ENCODE results near the gene PLCG2.
"Not testable (repeated sequence)": the region's sequence is repeated elsewhere in the genome, so short reads cannot be mapped to it uniquely, and the experiment has no call there.

Gene PLCG2

DNA sequence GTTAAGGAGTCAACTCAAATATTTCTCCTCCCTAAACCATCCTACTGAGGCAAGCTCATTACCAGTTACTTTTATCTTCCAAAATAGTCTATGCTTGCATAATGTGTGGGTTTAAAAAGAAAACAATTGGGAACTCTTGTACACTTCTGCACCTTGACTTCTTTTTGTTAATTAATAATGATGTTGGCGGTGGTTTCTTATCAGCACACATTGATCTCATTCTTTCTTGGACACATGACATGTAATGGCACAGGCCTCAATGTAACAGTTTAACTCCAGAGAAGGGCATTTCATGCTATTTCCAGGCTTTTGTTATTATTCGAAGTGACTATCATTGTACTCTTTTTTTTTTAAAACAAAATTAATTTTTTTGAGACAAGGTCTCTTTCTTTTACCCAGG is 7.8 kb downstream of the PLCG2 start:
- no peak for DNase-seq (ENCODE audit: low read depth in 2 of 3, low spot score in 2 of 3)

DNA sequence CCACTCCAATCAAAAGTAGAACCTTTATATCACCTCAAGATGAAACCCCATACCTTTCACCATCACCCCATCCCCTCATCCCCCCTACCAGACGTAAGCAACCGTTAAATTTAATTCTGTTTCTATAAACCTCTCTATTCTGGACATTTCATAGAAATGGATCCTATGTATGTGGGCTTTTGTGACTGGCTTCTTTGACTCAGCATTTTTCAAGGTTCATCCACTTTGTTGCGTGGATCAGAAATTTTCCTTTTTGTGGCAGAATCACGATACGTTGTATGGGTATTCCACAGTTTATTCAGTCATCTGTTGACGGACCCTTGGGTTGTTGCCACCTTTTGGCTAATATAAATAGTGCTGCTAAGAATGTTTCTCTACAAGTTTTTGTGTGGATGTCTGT is 8.6 kb downstream of the PLCG2 start:
- DNase-seq (ENCODE audit: low read depth in 2 of 3, low spot score in 2 of 3), result no peak

- no peak for DNase-seq (ENCODE audit: low read depth in 2 of 3, low spot score in 2 of 3)
These were observed 11.2 kb downstream of the PLCG2 start for GRCh38 chr16:81790277-81790676.

DNA sequence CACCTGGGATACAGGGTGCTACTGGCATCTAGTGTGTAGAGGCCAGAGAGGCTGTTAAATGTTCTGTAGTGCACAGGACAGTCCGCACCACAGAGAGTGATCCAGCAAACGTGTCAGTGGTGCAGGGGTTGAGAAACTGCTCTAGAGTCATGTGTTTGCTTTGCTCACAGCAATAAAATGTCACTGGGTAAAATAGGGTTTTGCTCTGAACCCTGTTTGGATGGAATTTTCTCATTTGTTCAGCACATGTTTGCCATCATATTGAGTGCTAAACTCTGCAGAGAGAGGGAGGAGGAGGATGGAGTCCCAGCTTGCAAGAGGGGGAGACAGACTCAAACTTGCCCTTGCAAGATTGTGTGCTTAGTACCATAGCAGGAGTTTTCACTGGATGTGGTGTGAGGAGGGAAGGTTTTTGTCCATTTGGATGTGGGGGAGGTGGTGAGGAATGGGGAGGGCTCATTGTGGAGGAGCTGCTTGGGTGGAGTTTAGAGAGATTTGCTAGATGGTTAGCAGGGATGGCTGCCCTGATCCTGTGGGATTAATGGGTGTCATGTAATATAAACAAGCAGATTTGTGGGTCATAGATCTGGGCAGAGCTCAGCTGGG is 11.8 kb downstream of the PLCG2 start:
- no peak for DNase-seq (ENCODE audit: low read depth in 2 of 3, low spot score in 2 of 3)

- no peak for DNase-seq (ENCODE audit: low read depth in 2 of 3, low spot score in 2 of 3)
These were observed 13.7 kb downstream of the PLCG2 start for GRCh38 chr16:81792828-81793227.

DNA sequence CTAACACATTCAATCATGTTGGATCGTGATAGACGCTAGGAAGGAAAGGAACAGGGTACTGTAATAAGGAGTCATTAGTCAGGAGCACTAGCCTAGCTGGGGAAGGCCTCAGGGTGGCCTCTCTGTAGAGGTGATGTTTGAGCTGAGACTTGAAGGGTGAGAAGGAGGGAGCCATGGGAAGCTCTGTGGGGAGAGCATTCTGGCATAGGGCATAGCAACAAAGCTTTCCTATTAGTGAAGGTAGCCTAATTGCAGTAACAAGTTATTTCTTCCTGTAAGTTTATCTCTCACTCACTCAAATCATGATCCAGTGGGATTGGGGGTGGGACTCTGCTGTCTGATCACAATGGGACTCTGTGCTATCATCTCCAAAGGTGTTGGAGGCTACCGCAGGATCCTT is 16.1 kb downstream of the PLCG2 start:
- DNase-seq (ENCODE audit: low read depth in 2 of 3, low spot score in 2 of 3), result no peak

DNA sequence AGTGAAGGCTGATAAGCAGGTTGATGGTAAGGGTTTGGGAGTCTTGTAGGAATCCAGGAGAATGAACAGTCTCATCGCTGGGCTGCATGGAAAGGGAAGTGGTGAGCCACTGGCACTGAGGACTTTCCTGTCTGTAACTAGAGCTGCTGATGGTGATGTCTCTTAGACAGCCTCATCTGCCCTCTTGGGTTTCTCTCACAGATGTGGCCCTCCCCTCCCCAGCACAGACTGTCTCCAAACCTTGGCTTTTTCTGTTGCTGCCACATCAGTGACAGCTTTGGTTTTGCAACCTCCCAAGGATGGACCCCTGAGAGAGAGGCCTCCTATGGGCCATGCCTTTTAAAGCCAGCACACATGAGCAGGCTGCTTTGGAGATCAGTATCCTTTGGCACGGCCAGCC is 16.9 kb downstream of the PLCG2 start:
- DNase-seq (ENCODE audit: low read depth in 2 of 3, low spot score in 2 of 3), result no peak

GRCh38 chr16:81796583-81797346 is 17.7 kb downstream of the PLCG2 start:
- DNase-seq (ENCODE audit: low read depth in 2 of 3, low spot score in 2 of 3), result no peak

- DNase-seq (ENCODE audit: low read depth in 2 of 3, low spot score in 2 of 3), result no peak
These were observed 18.4 kb downstream of the PLCG2 start for GRCh38 chr16:81797443-81797842.

DNA sequence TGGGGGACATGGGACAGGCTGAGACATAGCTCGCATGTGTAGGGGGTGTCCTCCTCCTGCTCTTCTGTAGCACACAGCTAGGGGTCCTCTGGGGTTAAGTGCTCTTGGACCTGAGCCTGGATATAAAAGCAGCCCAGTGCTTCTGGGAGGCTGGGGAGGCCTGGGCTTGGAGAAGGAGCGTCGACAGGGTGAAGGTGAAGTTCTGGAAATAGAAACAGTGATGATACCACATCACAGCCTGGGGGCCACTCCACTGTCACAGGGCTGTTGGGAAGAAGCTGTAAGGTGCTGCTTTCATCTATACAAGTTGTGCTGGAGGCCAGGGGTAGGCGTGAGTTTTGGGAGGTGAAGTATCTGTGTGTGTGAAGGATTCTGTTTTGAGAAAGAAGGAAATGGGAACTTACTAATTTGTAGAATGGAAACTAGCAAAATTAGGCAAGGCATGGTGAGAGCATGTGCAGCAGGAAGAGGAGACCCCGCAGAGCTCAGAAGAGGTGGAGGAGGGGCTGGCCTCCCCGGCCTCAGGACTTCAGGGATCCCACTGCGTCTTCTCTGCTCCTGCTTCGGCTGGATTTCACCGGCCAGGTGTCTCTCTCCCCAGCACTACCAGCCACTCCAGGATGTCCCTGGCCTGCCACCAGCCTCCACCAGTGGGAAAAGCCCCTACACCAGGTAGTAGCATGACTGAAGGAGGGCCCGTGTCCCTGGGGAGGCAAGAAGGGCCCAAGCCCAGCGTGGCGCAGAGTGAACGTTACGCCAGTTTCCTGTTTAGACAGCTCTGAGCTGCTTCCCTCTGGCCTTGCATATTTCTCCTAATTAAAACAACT is 19.4 kb downstream of the PLCG2 start:
- no peak for DNase-seq (ENCODE audit: low read depth in 2 of 3, low spot score in 2 of 3)

DNA sequence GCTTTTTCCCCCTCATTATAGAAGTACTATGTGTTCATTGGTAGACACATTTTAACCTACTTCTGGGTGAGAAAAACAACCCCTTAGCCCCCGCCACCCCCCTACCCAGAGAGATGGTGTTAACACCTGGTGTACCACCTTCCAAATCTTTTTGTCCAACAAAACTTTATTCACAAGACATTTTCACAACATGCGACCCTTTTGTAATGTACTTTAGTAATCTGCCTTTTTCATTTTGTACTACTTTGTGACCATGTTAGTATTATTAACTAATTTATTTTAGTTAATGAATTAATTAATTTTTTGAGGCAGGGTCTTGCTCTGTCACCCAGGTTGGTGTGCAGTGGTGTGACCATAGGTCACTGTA is 20.0 kb downstream of the PLCG2 start:
- DNase-seq (ENCODE audit: low read depth in 2 of 3, low spot score in 2 of 3), result no peak

DNA sequence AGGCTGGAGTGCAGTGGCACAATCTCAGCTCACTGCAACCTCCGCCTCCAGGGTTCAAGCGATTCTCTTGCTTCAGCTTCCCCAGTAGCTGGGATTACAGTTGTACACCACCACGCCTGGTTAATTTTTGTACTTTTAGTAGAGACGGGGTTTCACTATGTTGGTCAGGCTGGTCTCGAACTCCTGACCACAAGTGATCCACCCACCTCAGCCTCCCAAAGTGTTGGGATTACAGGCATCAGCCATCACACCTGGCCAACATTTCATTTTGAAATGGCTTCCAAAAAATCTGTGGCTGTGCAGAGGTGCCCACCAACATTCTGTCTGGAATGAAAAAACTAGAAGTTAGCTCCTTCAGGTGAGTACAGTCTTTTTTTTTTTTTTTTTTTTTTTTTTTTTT is 22.6 kb downstream of the PLCG2 start:
- not testable (repeated sequence) for DNase-seq (ENCODE audit: low read depth in 2 of 3, low spot score in 2 of 3)

- DNase-seq (ENCODE audit: low read depth in 2 of 3, low spot score in 2 of 3), result no peak
These were observed 24.2 kb downstream of the PLCG2 start for GRCh38 chr16:81803332-81803731.

DNA sequence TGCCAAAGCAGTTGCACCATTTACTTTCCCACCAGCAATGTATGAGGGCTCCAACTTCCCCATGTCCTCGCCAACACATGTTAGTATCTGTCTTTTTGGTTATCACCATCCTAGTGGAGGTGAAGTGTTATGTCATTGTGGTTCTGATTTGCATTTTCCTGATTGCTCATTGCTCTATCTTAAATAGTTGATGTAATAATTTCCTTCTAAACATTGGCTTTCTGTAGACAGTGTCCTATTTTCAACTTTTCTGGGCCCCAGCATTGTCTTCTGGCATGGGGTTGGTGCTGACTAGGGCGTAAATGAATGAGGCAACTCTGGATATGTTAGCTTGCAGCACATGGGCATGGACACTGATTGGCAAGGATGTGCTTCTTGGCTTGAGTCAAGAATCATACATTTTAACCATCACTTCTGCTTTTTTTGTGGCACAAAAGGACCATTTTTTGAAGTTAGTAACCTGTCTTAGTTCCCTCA is 25.1 kb downstream of the PLCG2 start:
- no peak for DNase-seq (ENCODE audit: low read depth in 2 of 3, low spot score in 2 of 3)

DNA sequence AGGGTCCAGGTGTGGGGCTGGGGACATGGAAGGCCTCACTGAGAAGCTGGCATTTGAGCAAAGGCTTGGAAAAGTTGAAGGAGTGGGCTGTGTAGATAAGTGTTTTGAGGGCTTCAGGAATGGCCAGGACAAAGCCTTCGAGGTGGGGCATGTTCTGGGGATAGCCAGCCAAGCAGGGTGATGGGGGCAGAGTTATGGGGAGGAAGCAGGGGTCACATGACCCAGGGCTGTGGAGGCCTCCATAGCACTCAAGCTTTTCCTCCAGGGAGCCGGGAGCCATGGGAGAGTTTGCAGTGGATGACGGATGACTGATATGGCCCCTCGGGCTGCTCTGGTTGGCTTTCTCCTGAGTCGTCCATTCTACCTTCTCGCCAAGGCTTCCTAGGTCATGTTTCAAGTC is 27.6 kb downstream of the PLCG2 start:
- no peak for DNase-seq (ENCODE audit: low read depth in 2 of 3, low spot score in 2 of 3)

DNA sequence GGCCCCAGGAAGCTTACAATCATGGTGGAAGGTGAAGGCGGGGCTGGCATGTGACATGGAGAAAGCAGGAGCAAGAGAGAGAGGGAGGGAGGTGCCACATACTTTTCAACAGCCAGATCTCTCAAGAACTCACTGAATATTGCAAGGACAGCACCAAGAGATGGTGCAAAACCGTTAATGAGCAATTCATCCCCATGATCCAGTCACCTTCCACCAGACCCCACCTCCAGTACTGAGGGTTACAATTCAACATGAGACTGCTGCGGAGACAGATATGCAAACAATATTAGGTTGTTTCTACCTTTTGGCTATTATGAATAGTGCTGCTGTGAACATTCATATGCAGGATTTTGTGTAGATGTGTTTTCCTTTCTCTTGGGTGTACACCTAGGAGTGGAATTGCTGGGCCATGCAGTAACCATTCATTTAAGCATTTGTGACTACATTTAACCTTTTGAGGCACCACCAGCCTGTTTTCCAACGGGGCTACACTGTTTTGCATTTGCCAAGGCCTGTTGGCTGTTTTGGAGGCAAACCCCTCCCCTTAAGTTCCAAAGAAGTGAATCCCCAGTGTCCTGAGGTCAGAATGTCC is 28.8 kb downstream of the PLCG2 start:
- DNase-seq (ENCODE audit: low read depth in 2 of 3, low spot score in 2 of 3), result no peak

- DNase-seq (ENCODE audit: low read depth in 2 of 3, low spot score in 2 of 3), result no peak
These were observed 29.9 kb downstream of the PLCG2 start for GRCh38 chr16:81808933-81809480.

GRCh38 chr16:81809567-81809966 is 30.5 kb downstream of the PLCG2 start:
- DNase-seq (ENCODE audit: low read depth in 2 of 3, low spot score in 2 of 3), result no peak

- no peak for DNase-seq (ENCODE audit: low read depth in 2 of 3, low spot score in 2 of 3)
These were observed 31.3 kb downstream of the PLCG2 start for GRCh38 chr16:81810361-81810760.

GRCh38 chr16:81810894-81811538 is 31.9 kb downstream of the PLCG2 start:
- DNase-seq (ENCODE audit: low read depth in 2 of 3, low spot score in 2 of 3), result no peak

DNA sequence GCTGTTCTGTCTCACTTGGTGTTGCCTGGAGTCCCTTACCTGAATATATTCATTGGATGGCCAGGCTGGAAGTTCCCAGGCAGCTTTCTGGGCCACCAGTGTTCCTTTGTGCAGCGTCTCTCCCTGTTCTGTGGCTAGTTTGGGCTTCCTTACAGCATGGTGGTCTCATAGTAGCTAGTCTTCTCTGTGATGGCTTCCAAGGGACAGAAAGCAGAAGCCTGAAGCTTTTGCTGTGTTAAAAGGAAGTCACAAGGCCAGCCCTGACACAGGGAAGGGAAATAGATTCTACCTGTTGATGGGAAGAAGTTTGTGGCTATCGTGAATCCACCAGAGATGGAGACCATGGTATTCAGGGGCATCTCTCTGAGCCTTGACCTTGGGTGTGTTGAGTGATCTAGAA is 34.6 kb downstream of the PLCG2 start:
- DNase-seq (ENCODE audit: low read depth in 2 of 3, low spot score in 2 of 3), result no peak

All from activated CD8-positive, alpha-beta memory T cell treated with anti-CD3 and anti-CD28 coated beads for 48 hours (primary cell).